ENCODE data around the gene C17orf114.
A peak's percentile ranks its signal among the peaks of the same experiment; 100 is the strongest.
"Not testable (repeated sequence)": the region's sequence is repeated elsewhere in the genome, so short reads cannot be mapped to it uniquely, and the experiment has no call there.

Gene C17orf114

DNA sequence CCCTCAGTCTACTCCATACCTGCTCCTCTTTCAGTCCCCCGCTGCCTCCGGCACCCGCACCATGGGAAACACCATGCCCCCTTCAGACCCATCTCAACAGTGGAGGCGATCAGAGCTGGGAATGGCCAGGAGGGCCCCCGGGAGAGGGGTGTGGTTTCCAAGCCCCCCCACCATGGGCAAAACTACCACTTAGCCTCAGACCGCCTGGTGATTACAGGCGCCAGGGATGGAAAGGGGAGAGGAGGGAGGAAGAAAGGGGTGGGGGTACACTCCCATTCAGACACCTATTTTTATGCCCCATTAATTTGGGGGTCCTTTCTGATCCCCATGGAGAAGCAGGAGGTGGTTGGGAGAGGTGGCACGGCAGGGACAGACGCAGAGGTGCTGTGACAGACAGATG lies at the start of gene C17orf114:
Gene C17orf114, minus strand, starts transcription at position 101 of the 400 bp plus-strand sequence.
- DNase-seq, result no peak

DNA sequence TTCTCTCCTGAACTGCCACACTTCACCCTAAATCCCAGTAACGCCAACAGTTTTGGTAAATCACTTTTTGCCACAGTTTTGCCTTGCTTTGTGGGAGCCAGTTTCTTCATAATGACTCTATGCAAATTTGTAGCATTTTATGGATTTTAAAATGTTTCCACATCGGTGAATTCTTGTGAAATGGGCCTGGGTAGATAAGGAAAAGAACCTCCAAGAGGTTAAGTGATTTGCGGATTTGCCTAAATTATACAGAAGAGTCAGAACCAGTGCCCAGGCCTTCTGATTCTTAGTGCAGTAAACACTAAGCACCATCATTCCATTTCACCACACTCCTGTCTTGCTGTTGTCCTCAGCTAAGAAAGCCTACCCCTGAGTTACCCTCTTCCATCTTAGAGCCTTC lies 49.0 kb upstream of the C17orf114 start:
- no peak for DNase-seq

DNA sequence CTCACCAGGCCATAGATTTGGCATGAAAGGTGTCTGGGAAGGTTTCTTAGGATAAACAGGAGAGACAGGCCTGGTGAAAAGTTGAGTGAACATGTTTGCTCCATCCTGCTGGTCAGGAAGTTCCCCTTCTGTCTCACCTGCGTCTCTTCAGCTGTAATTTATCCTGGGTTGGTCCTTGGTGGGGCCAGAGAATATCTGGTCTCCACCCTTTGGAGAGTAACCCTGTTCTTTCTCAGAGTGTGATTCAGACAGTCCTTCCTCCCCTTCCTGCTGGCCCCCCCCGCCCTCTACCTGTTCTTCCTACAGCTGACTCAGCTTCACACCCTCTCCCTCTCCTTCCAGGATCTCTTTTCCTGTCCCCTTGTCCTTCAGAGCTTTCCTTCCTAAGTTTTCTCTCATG lies 48.1 kb upstream of the C17orf114 start:
- DNase-seq, result no peak

DNA sequence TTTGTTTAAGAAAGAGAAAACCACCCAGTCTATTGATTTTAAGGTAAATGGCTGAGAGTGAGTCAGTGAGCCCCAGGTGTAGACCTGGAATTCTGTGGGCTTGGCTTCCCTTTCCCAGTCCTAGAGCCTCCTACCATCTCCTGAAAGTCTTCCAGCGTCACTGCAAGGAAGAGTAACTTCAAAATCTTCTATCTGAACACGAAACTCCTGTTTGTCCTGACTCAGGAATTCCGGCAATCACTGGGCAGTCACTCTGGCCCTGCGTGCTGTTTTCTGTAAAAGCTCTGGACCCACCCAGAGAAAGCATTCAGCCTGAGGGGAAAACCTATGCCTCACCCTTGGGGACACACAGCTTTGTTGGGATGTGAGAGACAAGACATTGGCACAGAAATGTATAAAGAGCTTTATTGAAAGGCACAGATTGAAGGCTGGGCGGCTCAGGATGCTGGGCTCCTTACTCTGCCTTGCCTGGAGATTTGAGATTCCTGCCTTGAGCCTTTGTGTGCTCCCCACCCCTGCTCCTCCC lies 46.9 kb upstream of the C17orf114 start:
- no peak for DNase-seq

GRCh38 chr17:4846635-4847390 lies 44.7 kb upstream of the C17orf114 start:
- DNase-seq, result no peak

GRCh38 chr17:4845118-4845517 lies 43.0 kb upstream of the C17orf114 start:
- no peak for DNase-seq

- no peak for DNase-seq
These were observed 41.3 kb upstream of the C17orf114 start for GRCh38 chr17:4843321-4844000.

DNA sequence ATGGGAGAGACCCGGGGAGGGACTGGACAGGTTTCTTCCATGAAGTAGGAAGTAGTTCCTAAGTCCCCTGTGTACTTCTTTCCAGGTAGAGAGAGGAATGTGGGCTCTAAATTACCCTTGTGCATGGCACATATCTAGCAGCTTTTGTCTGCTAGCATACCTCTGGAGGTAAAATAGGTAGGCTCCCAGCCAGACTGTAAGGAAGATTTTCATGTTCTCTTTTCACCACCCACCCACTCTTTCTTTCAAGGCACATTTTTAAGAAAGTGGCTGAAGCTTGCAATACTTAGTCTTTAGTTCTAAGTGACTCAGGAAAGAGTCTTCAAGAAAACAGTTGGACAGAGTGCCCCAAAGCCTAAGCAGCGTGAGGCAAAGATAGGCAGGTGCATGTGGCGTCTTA lies 40.2 kb upstream of the C17orf114 start:
- no peak for DNase-seq

- DNase-seq, result no peak
These were observed 38.7 kb upstream of the C17orf114 start for GRCh38 chr17:4840893-4841242.

DNA sequence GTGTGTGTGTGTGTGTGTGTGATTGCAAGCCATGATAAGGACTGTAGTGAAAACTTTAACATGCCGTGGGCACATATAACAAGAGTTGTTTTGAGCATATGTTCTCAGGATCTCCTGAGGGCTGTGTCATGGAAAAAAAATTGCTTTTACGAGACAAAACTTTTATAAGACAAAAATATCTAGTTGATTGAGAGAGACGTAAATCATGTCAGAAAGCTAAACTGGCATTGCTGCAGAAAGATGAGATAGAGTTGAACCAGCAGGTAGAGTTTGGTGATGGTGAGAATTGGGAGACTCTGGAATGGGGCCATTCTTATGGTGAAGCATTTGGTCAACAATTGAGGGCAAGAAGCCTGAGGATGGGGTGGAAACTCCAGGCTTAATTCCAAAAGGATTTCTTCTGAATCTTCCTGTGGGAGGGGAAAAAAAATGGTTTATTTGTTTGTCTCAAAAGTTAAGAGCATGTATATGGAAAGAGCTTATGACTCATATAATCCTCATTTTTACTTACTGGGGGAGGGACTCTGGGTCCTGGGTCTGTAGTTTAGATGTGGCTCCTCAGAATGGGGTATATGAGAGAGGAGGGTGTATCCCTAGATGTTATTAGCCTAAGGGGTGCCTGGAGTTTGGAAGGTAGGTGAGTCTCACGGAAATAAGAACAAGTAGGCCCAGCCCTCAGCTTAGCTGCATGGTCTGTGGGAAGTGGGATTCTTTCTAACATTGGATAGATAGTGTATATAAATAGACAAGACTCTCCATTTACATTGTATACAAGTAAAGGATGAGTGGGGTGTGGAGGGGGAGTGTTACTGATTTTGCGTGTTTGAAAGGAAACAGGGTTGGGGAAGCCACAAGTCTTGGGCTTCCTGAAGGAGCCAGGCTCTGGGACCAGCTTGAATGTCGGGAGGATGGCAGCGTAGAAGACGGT lies 38.1 kb upstream of the C17orf114 start:
- DNase-seq, result no peak

- no peak for DNase-seq
These were observed 37.1 kb upstream of the C17orf114 start for GRCh38 chr17:4839221-4839620.

- DNase-seq, result no peak
These were observed 36.2 kb upstream of the C17orf114 start for GRCh38 chr17:4838309-4838785.

DNA sequence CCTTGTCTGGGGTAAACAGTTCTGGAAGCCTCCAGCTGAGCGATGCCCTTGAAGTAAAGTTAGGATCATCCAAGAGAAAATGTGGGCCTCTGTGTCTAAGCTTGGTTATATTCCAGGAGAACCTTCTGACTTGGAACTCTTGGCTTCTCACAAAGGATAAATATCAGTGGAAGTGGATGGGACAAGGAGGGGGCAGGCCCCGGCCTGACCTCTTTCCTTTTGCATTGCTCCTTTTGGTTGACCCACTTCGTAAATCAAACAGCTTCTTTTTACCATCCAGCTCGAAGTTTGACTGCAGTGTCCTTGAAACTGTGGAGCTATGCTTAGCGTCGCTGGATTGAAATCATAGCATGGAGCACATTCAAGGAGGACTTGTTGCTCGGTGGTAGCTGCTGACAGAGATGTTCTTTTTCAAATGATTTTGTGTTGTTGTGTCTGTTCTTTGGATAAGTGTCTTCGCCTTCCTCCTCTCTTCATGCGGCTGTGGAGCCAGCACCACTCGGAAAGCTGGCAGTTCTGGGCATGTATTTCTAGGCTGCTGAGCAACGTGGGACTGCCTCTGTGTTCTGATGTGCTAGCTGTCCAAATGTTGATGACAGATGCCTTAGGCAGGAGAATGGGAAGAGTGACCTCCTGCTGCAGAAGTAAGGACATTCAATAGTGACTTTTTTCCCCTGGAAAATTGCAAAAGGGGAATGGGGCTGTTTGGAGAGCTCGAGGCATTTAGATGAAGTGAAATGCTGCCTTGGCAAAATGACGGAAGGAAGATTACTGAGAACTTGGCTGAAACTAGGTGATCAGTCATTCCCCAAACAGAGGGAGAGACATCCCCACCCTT lies 35.6 kb upstream of the C17orf114 start:
- DNase-seq, result no peak

- no peak for DNase-seq
These were observed 34.1 kb upstream of the C17orf114 start for GRCh38 chr17:4836221-4836620.

DNA sequence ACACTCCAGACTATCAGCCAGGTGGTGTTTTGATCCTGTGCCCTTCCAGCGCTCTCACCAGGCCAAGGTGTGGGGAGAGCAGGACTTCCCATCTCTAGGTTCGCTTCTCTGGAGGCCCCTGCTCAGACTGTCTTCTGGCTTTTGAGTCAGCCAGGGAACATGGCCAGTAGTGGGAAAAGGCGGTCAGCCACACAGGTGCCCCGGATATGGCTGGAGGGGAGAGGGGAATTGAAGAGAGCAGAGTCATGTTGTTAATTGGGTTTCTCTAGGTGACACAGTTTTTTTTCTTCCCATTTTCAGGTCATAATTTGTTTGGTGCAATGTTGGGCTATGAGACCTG lies 32.5 kb upstream of the C17orf114 start:
- DNase-seq, result no peak

- peak; percentile 59 for DNase-seq
These were observed 32.0 kb upstream of the C17orf114 start for GRCh38 chr17:4833941-4834680.

DNA sequence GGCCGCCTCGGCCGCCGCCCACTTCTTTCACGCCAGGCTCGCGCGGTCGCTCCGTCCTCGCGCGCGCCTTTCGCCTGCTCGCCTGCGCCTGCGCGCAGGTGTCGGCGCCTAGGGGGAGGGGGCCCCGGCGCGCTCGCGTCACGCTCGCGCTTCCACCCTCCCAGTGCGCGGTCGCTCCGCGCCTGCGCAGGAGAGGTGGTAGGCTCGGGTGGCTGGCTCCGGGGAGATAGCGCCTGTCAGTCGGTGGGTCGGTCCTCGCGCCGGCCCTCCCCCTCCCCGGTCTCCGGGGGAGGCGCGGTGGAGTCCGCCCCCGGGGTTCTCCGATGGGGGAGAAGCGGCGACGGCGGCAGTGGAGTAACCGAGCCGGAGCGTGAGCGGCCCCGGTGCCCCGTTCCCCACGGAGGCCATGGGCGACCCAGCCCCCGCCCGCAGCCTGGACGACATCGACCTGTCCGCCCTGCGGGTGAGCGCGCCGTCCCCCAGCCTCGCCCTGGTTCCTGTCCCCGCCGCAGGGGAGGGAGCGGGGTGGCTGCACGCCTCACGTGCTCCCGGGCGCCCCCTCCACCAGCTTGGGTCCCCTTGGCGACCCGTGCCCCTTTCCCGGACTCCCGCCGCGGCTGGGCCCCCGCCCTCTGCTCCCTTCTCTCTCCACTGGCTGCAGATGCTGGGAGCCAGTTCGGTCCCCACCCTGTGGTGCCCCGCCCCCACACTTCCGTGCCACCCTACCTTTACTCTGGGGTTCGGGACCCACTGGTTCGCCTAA lies 31.2 kb upstream of the C17orf114 start, which contains the start of gene MINK1:
Gene MINK1, plus strand, starts transcription at position 163 of the 763 bp plus-strand sequence. Its CDS starts 244 bp downstream, at position 407.
- peak; percentile 91 for DNase-seq

- DNase-seq, result not testable (repeated sequence)
These were observed 30.7 kb upstream of the C17orf114 start for GRCh38 chr17:4832829-4833177.

- no peak for DNase-seq
These were observed 25.3 kb upstream of the C17orf114 start for GRCh38 chr17:4827399-4827798.

- DNase-seq, result no peak
These were observed 21.4 kb upstream of the C17orf114 start for GRCh38 chr17:4823373-4824089.

Measured in right forelimb (tissue), 1 donor.